ENCODE measurements around the gene MSMP.

- no peak for TF ChIP-seq CTCF (IDR thresholded peaks at IDR 0.05; ENCODE audit: low read depth, low read length)
- TF ChIP-seq POLR2A (IDR thresholded peaks at IDR 0.05; ENCODE audit: extremely low read depth, insufficient read length): no peak
- TF ChIP-seq MAX (IDR thresholded peaks at IDR 0.05; ENCODE audit: low read depth, low read length): no peak
- TF ChIP-seq MYC (IDR thresholded peaks at IDR 0.05; ENCODE audit: low read depth, low read length): no peak
Observed at GRCh38 chr9:35727676-35728040, 26.4 kb downstream of the MSMP start.
